ENCODE results near the gene SUN1.

SUN1 gene

GRCh38 chr7:918118-918425 lies 85.8 kb downstream of the SUN1 start:
- no peak for TF ChIP-seq ZNF70 (CRISPR knock-in tag; IDR thresholded peaks at IDR 0.05)
- no peak for TF ChIP-seq ZNF8 (CRISPR knock-in tag; IDR thresholded peaks at IDR 0.05)
- TF ChIP-seq TCF4 (CRISPR knock-in tag; IDR thresholded peaks at IDR 0.05; ENCODE audit: borderline replicate concordance) = no peak
- no peak for TF ChIP-seq ARNTL (CRISPR knock-in tag; IDR thresholded peaks at IDR 0.05; ENCODE audit: borderline replicate concordance, low read depth)
- TF ChIP-seq BACH2 (CRISPR knock-in tag; IDR thresholded peaks at IDR 0.05; ENCODE audit: borderline replicate concordance) = no peak
- no peak for TF ChIP-seq GLIS3 (CRISPR knock-in tag; IDR thresholded peaks at IDR 0.05)
- TF ChIP-seq ZNF565 (CRISPR knock-in tag; conservative IDR thresholded peaks at IDR 0.05; ENCODE audit: low read depth) = no peak
- no peak for TF ChIP-seq PATZ1 (CRISPR knock-in tag; IDR thresholded peaks at IDR 0.05; ENCODE audit: borderline replicate concordance)
- no peak for TF ChIP-seq TSHZ2 (CRISPR knock-in tag; IDR thresholded peaks at IDR 0.05)
- TF ChIP-seq PPARA (CRISPR knock-in tag; IDR thresholded peaks at IDR 0.05; ENCODE audit: borderline replicate concordance) = no peak
- no peak for TF ChIP-seq ZC3H10 (CRISPR knock-in tag; IDR thresholded peaks at IDR 0.05)
- no peak for TF ChIP-seq TOX (CRISPR knock-in tag; IDR thresholded peaks at IDR 0.05; ENCODE audit: borderline replicate concordance)
- no peak for TF ChIP-seq ZFP30 (CRISPR knock-in tag; IDR thresholded peaks at IDR 0.05)
- no peak for TF ChIP-seq ZFP3 (CRISPR knock-in tag; IDR thresholded peaks at IDR 0.05)
- ATAC-seq = no peak

GRCh38 chr7:918441-919113 lies 86.3 kb downstream of the SUN1 start:
- no peak for TF ChIP-seq SNAI2 (CRISPR knock-in tag; IDR thresholded peaks at IDR 0.05)
- TF ChIP-seq ESRRG (CRISPR knock-in tag; IDR thresholded peaks at IDR 0.05) = no peak
- TF ChIP-seq ZFP30 (CRISPR knock-in tag; IDR thresholded peaks at IDR 0.05) = no peak
- no peak for TF ChIP-seq CSRNP3 (CRISPR knock-in tag; IDR thresholded peaks at IDR 0.05)
- no peak for TF ChIP-seq TSHZ2 (CRISPR knock-in tag; IDR thresholded peaks at IDR 0.05)
- no peak for TF ChIP-seq TCF4 (CRISPR knock-in tag; IDR thresholded peaks at IDR 0.05; ENCODE audit: borderline replicate concordance)
- no peak for TF ChIP-seq TOX (CRISPR knock-in tag; IDR thresholded peaks at IDR 0.05; ENCODE audit: borderline replicate concordance)
- no peak for TF ChIP-seq PATZ1 (CRISPR knock-in tag; IDR thresholded peaks at IDR 0.05; ENCODE audit: borderline replicate concordance)
- no peak for TF ChIP-seq OSR1 (CRISPR knock-in tag; IDR thresholded peaks at IDR 0.05)
- no peak for TF ChIP-seq ZNF565 (CRISPR knock-in tag; conservative IDR thresholded peaks at IDR 0.05; ENCODE audit: low read depth)
- TF ChIP-seq ZC3H10 (CRISPR knock-in tag; IDR thresholded peaks at IDR 0.05) = no peak
- no peak for TF ChIP-seq CSDC2 (CRISPR knock-in tag; IDR thresholded peaks at IDR 0.05)
- no peak for ATAC-seq

All from SK-N-SH treated with all-trans-retinoic acid at 6 μM for 48 hours (cell line).